Ammon's horn (tissue), 1 donor: ENCODE results near the gene GLYR1.

ENCODE experiments used
- DNase-seq: peaks from one replicate; pipeline ENCODE4 v3.0.0-alpha.2; 2016; ENCODE audit warnings: low spot score

The GLYR1 gene

DNA sequence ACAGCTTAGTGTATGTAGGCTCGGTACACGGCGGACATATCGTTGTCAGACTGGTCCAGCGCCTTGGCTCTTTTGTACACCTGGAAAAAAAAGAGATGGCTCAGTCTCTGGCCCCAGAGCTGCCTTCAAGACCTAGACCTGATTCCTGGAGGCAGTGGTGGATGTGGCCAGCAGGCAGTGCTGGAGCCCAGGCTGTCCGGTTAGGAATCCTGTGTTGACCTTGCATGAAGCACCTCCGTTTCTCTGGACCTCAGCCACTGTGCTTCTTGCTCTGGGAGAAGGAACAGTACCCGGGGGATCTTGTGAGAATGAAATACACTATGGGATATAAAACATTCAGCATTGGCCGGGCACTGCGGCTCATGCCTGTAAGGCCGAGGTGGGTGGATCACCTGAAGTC, 41.9 kb downstream of the GLYR1 start:
- no peak for DNase-seq

DNA sequence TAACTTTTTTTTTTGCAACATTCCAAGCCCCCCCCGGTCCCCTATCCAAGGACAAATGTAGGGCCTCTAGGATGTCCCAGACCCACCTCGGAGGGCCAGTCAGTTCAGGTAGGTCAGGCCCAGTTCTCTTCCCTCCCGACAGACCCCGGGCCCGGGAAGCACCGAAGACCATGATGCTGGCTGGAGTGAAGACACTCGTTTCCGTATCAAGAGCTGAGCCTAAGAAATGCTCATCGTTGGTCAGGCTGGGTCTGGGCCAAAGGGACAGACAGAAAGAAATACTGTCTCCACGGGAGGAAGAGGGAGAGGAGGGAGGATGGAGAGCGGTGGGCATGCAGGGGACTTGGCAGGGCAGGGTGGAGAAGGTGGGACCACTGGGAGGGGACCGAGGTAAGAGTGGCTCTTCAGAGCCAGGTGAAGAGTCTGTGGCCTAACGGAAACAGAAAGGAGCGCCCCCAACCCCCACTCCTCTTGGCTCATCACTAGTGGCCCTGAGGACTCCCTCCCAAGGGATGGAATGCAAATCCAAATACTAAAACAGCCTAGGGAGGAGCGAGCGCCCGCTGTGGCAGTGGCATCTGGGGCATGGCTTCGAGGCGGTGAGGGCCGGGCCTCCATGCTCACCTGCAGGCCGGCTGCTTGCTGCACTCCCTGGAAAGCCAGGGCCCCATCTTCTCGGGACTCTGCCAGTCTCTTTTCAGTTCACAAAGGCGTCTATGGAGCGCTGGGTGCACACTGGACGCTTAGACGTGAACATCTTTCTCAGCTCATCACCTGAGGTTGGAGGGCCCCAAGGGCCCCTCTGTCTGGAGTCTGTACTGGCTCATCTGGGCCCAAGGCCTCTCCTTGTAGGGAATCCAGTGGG, 43.0 kb downstream of the GLYR1 start:
- no peak for DNase-seq

DNA sequence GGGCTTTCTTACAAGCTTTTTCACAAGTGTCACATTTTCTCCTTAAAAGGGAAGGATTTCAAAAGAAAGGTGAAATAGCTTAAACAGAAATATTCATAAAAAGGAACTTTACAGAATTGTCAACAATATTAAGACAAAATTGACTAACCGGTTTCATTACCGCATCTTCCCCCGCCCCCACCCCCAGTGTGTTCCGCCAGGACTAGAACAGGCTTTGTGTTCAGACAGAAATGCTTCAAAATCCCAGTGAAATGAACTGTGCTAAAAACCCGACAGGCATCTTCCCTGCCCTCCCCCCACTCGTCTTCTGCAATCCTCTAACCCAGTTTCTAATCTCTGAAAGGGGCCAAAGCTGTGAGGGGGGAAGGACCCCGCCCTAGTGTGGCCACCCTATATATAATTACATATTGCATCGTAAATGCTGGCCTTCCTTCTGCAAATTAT, 43.7 kb downstream of the GLYR1 start:
- DNase-seq: no peak

DNA sequence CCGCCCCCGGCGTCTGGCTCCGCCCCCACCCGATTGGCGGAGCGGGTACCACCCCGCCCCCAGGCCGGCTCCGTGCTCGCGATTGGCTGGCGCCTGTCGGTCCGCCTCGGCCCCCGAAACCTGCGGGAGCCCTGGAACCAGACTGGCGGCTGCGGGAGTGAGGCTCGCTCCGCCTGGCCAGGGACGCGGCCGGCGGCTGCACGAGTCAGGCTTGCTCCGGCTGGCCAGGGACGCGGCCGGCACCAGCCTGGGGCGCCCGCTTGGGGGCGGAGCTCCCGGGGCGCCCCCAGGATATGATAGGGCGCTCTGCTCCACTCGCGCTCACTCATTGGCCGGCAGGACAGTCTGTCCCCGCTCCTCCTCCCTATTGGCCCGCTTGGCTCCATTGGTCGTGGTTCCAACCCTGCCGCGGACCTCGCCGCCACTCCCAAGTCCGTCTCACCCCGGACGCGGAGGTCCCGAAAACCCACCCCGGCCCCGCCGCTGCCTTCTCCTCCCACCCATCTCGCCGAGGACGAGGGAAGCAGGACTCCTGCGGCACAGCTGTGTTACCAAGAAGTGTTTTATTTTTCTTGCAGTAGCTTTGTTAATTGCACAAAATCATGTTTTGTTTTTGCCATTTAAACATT, 44.3 kb downstream of the GLYR1 start:
- DNase-seq: peak; percentile 97

DNA sequence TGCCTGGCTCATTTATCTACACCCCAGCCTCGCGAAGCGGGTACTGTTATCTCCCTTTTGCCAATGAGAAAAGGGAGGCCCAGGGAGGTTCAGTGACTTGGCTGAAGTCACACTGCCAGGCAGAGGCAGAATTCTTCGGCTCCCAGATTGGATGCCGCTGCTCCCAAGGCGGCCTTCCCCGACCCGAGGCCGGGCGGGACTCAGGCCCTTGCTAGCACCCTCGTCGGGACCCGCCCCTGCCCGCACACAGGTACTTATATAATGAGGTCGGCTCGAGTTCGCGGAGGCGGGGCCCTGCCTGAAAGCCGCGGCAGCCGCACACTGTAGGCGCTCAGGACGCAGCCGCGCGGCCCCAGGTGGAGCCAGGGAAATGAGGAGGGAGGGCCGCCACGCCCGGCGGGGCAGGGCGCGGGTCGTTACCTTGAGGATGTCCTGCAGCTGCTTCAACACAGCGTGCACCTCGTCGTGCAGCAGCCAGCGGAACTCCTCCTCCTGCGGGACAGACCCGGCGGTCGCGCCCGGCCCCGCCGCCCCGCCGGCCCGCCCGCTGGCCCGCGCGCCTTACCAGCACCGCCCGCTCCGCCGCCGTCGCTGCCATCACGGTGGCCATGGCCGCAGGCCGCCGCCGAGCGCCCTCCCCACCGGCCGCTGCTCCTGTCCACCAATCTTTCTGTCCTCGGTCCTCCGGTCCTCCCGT, 45.0 kb downstream of the GLYR1 start, which contains the start of gene ROGDI:
ROGDI (minus strand) TSS at position 672 of the 697 bp plus-strand sequence; CDS start at position 610, 62 bp downstream.
- DNase-seq: peak; percentile 61

DNA sequence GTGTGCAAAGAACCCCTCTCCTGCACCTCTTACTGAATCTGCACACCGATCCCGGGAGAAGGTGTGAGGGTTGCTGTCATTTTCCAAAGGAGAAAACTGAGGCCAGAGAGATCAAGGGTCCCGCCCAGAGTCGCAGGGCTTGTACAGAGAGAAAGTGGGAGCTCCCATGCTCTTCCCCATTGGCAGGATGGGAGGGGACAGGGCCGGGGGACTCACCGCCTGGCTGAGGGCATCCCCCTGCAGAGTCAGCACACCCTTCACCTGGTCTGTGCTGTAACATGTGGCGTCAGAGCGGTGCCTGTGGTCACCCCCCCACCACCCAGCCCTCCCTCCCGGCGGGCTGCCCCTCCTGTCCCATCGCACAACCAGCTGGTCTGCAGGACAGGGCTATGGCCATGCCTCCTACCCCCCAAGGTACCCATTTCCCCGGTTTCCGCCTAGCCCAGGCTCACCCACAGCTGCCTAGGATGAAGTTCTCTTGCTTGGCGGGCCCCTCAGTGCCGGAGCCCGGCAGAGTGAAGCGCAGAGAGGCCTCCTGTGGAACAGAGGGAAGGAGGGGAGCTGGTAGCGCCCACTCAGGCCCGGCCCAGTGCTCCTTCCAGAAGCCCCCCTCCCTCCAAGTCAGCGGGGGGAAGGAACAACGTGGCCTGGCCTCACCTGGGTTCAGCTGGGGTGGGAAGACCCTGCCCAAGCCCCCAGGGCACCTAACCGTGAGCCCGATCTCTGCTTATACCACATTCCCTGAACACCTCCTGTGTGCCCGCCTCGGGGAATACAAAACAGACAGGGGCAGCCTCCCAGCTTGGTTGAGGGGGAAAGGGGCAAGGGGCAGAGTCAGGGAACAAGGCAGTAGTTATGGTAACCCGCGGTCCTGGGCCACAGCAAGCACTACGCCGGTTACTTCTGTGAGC, 45.8 kb downstream of the GLYR1 start:
- no peak for DNase-seq

DNA sequence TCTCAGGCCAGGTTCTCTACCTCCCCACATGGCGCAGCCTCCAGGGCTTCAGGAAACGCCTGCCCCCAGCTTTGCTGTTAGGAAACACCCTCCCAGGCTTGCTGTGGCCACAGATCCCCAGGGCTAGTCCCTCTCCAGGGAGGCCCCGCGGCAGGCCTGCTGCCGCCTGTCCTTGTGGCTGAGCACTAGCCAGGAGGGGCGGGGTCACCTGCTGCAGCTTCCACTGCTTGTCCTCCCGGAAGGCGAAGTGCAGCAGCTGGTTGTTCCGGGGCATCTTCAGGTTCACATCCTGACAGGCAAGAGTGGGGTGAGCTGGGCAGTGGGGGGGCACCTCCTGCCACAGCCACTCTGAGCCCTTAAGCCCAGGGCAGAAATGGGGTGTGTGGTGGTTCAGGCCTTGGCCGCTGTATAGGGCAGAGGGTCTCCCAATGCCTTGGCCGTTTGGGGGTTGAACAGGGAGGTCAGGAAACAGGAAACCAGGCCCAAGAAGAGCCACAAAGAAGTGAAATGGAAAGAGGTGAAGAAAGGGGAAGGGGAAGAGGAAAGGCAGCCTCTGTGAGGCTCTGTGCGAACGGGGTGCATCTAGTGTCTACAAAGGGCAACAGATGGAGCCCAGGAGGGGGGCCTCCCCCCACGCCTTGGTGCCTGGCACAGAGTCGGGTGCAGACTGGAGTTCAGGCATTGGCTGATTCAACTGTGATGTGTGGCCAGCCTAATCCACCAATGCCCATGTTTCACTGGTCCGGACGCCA, 46.6 kb downstream of the GLYR1 start:
- peak; percentile 94 for DNase-seq

DNA sequence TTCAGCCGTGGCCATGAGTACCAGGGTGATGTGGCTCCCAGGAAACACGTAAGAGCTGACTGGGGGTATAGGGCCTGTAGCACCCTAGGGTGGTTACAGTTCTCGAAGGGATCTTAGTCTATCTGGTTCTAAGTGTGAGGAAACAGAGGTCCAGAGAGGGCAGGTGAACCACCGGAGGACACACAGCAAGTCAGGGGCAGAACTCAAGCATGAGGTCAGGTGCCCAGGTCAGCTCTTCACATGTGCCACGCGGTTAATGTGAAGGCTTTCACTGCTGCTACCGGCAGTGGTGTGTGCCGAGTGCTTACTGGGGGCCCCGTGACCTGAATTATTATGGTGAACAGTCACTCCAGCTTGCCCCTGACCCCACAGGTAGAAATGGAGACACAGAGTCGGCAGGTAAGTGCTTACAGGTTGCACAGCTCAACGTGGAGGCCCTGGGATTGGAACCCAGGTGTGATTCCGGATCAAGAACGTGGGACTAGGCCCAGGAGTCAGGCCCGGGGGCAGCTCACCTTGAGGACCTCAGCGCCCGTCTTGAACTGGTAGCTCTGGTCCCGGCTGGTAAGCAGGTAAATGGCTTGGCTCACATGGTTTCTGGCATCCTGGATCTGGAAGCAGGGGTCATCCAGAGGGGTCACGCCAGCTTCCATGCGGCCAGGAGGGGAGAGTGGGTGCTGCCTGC, 47.8 kb downstream of the GLYR1 start:
- DNase-seq: no peak

DNA sequence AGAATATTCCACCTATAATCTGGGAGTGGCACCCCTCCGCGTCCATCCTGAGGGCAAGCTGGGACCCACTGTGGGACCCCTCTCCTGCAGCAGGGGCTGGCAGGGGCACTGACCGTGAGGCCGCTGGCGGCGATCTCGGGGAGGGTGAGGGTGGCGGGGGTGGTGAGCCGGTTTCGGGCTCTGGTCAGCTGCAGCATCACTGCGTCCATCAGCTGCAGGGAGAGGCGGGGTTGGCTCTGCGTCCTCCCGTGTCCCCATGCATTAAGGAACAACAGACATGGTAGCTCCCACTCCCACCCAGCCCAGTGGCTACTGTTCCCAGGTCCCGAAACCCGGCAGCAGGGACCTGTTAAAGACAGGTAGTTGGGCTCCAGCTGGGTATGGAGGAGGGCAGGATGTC, 48.6 kb downstream of the GLYR1 start:
- no peak for DNase-seq

DNA sequence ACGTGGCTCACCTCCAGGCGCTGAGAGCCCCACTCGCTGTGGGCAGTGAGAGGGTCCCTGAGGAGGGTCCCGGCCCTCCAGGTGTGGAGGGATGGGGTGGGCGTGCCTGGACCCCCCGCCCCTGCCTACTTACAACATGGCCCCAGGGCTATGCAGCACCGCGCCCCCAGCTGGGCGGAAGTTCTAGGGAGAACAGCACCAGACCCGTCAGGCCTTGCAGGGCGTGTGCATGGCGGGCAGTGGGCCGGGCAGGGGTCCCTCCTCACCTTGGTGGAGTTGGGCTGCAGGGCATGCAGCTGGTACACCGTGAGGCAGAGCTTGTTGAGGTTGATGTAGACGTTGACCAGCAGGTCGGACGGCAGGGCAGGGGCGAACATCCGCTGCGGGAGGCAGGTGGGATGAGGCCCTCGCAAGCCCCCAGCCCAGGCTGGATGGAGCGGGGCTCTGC, 49.3 kb downstream of the GLYR1 start:
- DNase-seq: no peak

DNA sequence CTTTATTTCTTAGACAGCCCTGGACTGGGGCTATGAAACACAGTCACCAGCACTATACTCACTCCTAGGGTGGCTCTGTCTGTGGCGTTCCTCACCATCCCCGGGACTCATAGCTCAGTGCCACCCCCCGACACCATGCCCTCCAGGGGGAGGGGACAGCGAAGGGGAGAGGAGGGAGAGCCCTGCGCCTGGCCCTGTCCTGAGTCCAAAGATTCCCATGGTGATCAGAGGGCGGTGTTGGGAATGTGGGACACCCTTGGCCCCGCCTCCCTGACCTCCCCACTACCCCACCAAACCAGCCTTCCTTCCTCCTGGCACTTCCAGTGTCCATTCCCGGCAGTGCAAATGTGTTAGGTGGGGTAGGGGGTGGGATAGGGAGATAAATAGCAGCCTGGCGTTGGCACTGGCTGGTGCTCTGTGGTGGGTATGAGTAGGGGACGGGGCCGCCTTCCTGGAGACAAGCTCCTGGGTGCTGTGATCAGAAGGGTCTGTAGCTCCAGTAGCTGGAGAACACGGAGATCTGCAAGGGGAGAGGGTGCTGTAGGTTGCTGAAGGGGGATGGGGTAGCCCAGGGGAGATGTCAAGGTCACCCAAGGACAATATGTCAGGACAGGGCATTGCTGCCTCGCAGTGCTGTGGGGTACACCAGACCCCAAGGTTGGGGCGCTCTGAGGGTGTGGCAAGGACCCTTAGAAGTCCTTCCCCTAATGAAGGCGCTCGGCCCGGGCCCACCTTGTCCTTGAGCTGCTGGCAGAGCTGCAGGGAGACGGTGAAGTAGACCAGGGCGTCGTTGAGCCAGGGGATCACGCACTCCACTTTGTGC, 49.9 kb downstream of the GLYR1 start:
- no peak for DNase-seq

DNA sequence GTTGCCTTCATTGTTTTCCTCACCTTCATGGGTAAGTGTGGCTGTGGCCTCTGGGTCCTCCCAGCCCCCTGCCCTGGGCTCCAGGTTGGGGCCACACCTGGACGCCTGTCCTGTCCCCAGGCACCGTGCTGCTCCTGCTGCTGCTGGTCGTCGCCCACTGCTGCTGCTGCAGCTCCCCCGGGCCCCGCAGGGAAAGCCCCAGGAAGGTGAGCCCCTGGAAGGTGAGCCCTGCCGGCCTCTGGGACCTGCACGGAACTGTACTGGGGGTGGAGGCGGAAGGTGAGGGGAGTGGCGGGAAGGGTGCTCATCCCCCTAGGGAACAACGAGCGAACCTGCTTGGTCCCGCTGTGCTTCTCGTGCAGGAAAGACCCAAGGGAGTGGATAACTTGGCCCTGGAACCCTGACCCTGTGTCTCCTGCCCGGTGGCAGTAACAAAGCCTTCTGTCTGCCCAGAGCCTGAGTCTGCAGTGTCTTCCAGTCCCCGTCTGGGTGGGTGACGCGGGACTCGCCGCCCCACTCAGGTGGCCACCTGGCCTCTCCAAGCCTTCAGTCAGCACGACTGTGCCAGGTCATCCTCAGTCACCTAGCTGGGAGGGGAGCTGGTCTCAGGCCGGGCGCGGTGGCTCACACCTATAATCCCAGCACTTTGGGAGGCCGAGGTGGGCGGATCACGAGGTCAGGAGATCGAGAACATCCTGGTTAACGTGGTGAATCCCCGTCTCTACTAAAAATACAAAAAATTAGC, 51.1 kb downstream of the GLYR1 start:
- DNase-seq: no peak

DNA sequence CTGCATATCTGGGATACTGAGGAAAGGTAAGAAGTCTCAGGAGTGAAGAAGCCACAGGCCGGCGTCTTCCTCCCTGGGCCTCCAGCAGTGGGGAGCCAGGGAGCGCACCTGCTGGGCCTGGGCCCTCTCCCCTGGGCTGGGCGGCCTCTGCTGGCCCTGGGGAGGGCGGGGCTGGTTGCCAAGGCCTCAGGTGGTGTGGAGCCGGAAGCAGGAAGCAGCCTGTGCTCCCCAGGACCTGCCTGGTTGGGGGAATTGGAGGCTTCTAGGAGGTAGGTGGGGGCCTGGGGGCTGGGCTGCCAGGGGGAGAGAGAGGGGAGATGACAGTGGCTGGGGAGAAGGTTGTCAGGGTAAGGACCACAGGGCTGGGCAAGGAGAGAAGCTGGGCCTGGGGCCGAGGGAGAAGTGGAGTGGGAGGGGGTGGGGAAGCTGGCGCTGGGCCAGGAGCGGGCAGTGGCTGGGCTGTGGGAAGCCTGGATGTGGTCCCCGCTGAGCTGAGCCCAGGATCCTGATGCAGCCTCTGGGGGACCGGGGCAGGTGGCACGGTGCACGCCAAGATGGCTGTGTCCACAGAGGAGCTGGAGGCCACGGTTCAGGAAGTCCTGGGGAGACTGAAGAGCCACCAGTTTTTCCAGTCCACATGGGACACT, 51.8 kb downstream of the GLYR1 start, which contains the start of gene SMIM22:
SMIM22 (plus strand) TSS at position 189 of the 647 bp plus-strand sequence; CDS start at position 555, 366 bp downstream.
- no peak for DNase-seq

DNA sequence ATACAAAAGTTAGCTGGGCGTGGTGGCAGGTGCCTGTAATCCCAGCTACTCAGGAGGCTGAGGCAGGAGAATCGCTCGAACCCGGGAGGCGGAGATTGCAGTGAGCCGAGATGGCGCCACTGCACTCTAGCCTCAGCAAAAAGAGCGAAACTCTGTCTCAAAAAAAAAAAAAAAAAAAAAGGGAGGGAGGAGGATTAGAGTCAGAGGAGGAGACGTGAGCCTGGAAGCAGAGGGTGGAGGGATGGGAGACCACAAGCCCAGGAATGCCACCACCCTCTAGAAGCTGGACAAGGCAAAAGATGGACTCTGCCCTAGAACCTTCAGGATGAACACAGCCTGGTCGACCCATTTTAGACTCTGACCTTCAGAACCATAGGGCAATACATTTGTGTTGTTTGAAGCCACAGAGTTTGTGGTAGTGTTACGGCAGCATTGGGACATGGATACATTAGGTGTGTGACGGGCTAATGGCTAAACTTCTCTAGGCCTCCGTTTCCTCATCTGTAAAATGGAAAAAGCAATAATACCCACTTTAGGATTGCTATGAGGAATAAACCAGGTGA, 54.1 kb downstream of the GLYR1 start:
- DNase-seq: no peak

DNA sequence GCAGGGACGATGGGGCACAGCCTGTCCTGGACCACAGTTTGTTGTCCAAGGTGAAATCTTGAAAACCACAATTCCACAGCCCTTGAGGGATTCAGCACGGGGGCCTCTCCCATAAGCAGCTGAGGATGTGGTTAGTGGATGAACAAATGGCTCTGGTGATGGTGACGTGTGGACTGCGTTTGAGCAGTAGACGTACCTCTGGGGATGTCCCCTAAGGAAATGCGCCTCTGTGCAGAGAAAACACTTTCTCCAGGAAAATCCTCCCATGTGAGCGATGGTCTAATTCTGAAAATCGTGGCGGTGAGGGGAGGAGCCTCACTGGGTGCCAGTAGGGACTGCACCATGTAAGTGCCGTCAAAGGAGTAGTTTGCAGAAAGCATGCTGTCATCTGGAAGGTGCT, 56.2 kb downstream of the GLYR1 start:
- DNase-seq: no peak

DNA sequence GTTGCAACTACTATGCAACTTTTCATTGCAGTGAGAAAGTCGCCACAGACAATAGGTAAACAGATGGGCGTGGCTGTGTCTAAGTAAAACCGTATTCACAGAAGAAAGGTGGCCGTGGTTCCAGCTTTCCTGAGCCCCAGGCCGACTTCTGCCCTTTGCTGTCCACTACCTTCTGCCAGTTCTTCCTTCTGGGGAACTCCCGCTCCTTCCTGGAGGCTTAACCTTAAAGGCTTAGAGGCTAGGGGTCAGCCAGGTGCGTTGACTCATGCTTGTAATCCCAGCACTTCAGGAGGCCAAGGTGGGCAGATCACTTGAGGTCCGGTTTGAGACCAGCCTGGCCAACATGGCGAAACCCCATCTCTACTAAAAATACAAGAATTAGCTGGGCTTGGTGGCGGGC, 56.8 kb downstream of the GLYR1 start:
- DNase-seq: no peak

DNA sequence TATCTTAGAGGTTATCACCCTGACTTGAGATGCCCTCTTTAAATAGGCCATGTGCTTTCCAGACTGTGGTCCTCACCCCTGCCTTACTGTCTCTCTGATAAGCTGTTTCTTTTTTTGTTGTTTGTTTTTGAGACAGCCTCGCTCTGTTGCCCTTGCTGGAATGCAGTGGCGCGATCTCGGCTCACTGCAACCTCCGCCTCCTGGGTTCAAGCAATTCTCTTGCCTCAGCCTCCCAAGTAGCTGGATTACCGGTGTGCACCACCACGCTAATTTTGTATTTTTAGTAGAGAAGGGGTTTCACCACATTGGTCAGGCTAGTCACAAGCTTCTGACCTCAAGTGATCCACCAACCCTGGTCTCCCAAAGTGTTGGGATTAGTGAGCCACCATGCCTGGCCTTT, 58.2 kb downstream of the GLYR1 start:
- no peak for DNase-seq

DNA sequence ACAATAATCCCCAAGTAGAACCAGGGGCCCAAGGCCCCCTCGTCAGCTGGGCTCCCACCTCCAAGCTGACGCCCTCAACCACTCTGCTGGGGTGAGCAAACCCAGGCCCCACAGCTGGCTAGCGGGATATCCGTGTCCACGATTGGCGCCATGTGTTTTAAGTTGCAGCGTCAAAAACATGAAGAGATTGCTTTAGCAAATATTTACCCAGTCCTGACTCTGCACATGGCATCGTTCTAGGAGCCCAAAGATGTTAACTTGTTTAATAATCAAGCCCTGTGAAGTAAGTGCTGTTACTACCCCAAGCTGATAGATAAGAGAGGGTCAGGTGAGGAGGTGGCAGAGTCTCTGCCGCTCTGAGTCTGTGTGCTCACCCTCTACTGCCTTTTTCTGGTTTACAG, 58.6 kb downstream of the GLYR1 start:
- no peak for DNase-seq
